Activated CD4-positive, alpha-beta memory T cell treated with anti-CD3 and anti-CD28 coated beads for 36 hours (primary cell): ENCODE data around the gene KAZN. TPM values are rescaled to one million over a fixed set of nuclear protein-coding genes. Genes with fewer than 3 reads are reported as not detected.

Experiments used
- CTCF ChIA-PET: fragments of 350-600 bp; sonication (Branson Sonifier 250); formaldehyde crosslinking; loops from one replicate; lab custom pipeline; 2021; ENCODE audit warnings: antibody characterized with exemption, inconsistent platforms; lab: Charles Lee
- POLR2A ChIA-PET: fragments of 350-600 bp; sonication (Branson Sonifier 250); formaldehyde crosslinking; loops from one replicate; lab custom pipeline; 2021; ENCODE audit warnings: antibody characterized with exemption; lab: Charles Lee
- DNase-seq: peaks from one replicate; pipeline ENCODE4 v3.0.0-alpha.2; 2020
- H3K27ac Mint-ChIP-seq: one replicate; pipeline ENCODE4 v1.8.0; 2021; ENCODE audit warnings: mixed read lengths
- H3K27me3 Mint-ChIP-seq: one replicate; pipeline ENCODE4 v1.8.0; 2021; ENCODE audit warnings: mixed read lengths
- H3K36me3 Mint-ChIP-seq: one replicate; pipeline ENCODE4 v1.8.0; 2021; ENCODE audit warnings: mixed read lengths
- H3K4me1 Mint-ChIP-seq: one replicate; pipeline ENCODE4 v1.8.0; 2021; ENCODE audit warnings: low read depth, mixed read lengths
- H3K4me3 Mint-ChIP-seq: one replicate; pipeline ENCODE4 v1.8.0; 2021; ENCODE audit warnings: mild to moderate bottlenecking, mixed read lengths
- H3K9me3 Mint-ChIP-seq: one replicate; pipeline ENCODE4 v1.8.0; 2021; ENCODE audit warnings: mixed read lengths
- intact Hi-C: fragments of 100-400 bp; cut with micrococcal nuclease; formaldehyde crosslinking; loops from one replicate; pipeline ENCODE4 v1.15.1; 2023
- total RNA-seq, 2 experiments: library from RNA; stranded (reverse); gene quantifications; one replicate each; pipeline ENCODE4 v1.2.3, GENCODE V29; 2021

Gene KAZN
- total RNA-seq, 2 experiments from 2014 or later = 0.31 to 0.33 TPM

DNA sequence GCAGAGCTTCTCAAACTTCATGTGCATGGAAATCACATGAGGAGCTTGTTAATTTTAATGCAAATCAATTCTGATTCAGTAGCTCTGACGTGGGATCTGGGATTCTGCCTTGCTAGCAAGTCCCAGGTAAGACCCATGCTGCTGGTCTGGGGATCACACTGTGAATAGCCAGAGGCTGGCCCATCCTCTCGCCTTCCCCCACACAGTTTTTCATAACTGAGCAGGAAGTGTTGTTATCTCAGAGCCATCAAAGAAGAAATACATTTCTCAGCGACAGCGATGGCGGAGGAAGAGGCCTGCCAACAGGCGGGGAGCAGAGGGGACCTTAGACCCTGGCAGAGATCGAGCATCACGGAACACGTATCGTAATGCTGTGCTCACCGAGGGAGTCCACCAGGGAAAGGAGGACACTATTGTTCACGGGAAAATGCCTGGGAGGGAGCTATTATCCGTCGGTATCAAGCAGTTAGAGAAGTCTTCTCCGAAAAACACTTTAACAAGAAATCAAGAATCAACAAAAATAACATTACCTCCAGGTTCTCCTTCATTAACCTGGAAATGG is 286.2 kb downstream of the KAZN start:
- intact Hi-C loops = no loop called here
- Mint-ChIP-seq H3K27me3 (peaks cover 2% of the 10 kb centered on the region), H3K27ac (no peak overlapping the region), H3K36me3 (no peaks in the 10 kb centered on the region), H3K4me1 (no peaks in the 10 kb centered on the region), H3K9me3 (no peaks in the 10 kb centered on the region), H3K4me3 (no peak overlapping the region)
- ChIA-PET POLR2A (no interaction called here), CTCF (no interaction called here)
- no peak for DNase-seq

DNA sequence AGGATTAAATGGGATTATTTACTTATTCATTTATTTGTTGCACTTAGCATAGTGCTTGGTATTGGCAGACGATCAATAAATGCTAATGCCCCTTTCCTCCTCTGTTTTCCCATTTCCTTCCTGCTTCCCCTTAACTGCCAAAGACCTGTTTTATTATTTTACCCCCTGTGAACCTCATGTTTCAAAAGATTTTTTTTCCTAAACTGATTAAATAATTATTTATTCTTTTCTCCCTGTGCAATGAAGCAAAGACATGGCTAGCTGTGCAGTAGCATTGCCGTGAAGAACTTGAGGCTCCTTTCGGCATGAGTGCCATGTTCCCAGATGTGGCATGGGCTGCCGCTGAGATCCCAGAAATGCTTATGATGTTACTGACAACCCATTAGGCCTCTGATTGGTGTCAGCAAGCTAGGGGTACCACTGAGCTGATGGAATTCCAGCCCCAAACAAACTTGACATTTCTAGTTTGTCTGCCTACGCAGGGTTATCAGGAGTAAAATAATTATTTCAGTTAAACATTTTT is 288.6 kb downstream of the KAZN start:
- Mint-ChIP-seq H3K36me3 (no peaks in the 10 kb centered on the region), H3K4me3 (no peak overlapping the region), H3K27ac (no peak overlapping the region), H3K27me3 (peaks cover 2% of the 10 kb centered on the region), H3K9me3 (no peaks in the 10 kb centered on the region), H3K4me1 (no peaks in the 10 kb centered on the region)
- ChIA-PET POLR2A (no interaction called here), CTCF (no interaction called here)
- DNase-seq = no peak
- intact Hi-C loops = no loop called here

DNA sequence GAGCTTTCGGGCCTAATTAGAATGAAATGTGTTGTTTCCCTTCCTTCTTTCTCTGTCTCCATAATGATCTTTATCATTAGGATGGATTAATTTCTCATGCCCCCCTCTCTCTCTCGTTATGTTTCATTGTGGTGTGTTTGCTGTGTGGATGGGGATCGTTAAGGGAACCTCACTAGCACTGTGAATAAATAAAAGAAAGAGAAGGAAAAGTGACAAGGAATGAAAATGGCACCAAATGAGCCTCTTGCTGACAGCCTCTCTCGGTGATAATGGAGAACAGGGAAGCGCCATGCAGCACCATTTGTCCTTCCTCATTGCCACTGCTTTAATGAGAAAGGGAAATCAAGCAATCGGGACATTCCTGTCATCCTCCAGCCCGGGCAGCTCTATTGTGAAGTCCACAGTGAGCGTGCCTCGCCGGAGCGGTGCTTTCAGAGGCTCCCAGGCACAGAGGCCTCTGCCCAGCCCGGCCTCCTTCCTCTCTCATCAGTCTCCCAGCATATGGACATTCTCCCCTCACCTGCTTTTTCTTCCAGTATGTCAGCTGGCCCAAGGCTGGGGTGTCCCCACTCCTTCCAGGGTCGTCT is 289.4 kb downstream of the KAZN start:
- no peaks in the 10 kb centered on the region for H3K36me3 Mint-ChIP-seq
- H3K4me1 Mint-ChIP-seq = no peaks in the 10 kb centered on the region
- no peak overlapping the region for H3K27ac Mint-ChIP-seq
- DNase-seq = no peak
- peaks cover 4% of the 10 kb centered on the region for H3K27me3 Mint-ChIP-seq
- CTCF ChIA-PET = no interaction called here
- H3K4me3 Mint-ChIP-seq = no peak overlapping the region
- POLR2A ChIA-PET = no interaction called here
- intact Hi-C loops = no loop called here
- no peaks in the 10 kb centered on the region for H3K9me3 Mint-ChIP-seq

DNA sequence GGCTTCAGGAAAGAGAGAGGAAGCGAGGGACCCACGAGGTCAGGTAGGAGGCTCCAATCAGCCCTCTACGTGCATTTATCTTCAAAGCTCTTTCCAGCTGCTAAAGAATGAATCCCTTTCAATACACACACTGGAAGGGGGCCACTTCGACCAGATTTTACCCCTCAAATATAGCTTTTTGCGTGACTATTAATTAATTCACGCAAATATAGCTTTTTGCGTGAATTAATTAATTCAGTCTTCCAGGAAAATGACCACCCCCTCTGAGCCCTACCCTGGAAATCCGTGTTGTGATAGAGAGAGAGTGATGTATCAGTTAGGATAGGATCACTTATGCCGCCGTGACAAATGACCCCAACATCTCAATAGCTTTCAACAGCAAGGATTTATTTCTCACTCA is 289.9 kb downstream of the KAZN start:
- intact Hi-C loops = no loop called here
- no peak overlapping the region for H3K4me3 Mint-ChIP-seq
- no peaks in the 10 kb centered on the region for H3K4me1 Mint-ChIP-seq
- ChIA-PET CTCF (no interaction called here), POLR2A (no interaction called here)
- peaks cover 4% of the 10 kb centered on the region for H3K27me3 Mint-ChIP-seq
- H3K27ac Mint-ChIP-seq = no peak overlapping the region
- H3K9me3 Mint-ChIP-seq = no peaks in the 10 kb centered on the region
- DNase-seq = no peak
- no peaks in the 10 kb centered on the region for H3K36me3 Mint-ChIP-seq

DNA sequence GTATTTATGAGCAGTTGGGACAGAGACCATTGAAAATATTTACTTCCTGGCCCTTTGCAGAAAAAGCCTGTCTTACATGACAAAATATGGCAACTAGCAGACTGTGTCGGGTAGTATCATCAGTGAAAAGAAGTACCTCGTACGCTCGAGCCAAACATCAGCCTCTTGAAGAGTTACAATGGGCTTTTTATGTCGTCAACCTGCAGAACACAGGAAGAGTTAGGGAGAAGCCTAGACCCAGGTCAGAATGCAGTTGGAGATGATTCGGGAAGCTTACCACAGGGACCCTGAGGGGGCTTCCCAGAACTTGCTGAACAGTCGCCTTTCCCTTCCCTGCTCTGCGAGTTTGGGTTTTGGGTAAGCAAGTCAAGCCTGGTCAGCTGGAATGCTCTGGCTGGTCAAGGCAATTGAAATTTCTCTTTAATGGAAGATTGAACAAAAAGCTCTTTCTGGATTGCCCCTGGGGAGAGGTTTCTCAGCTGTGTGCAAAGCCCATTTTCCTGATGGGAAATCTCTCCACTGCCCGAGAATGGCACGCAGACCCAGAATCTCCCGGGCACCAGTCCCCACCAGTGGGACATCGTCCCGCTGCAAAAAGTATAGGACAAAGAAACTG is 291.4 kb downstream of the KAZN start:
- no peak overlapping the region for H3K4me3 Mint-ChIP-seq
- ChIA-PET POLR2A (no interaction called here), CTCF (no interaction called here)
- H3K27me3 Mint-ChIP-seq = peaks cover 4% of the 10 kb centered on the region
- no peaks in the 10 kb centered on the region for H3K36me3 Mint-ChIP-seq
- no peak for DNase-seq
- no peak overlapping the region for H3K27ac Mint-ChIP-seq
- intact Hi-C loops = no loop called here
- no peaks in the 10 kb centered on the region for H3K9me3 Mint-ChIP-seq
- no peaks in the 10 kb centered on the region for H3K4me1 Mint-ChIP-seq

DNA sequence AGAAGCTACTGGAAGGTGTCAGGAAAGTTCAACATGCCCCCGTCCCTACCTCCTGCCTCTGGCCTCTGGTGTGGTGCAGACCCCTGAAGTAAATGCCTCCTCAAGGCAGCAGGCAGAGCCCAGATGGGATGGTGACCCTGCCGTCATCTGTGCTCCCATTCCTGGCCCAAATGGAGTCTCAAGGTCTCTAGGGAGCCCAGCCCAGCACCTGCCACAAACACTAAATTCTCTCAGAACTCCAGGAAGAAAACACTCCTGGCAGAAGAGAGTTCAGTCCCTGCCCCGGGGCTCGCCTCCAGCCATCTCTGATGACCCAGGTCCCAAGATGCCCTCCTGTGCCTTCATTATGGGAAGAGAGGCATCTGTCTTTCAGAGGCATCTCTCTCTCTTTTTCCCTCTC is 293.5 kb downstream of the KAZN start:
- intact Hi-C loops = no loop called here

GRCh38 chr1:14894811-14895560 is 296.5 kb downstream of the KAZN start:
- no peak overlapping the region for H3K27ac Mint-ChIP-seq
- ChIA-PET CTCF (no interaction called here), POLR2A (no interaction called here)
- H3K27me3 Mint-ChIP-seq = peaks cover 11% of the 10 kb centered on the region
- H3K36me3 Mint-ChIP-seq = no peaks in the 10 kb centered on the region
- intact Hi-C loops = no loop called here
- DNase-seq = no peak
- H3K4me3 Mint-ChIP-seq = no peak overlapping the region
- H3K4me1 Mint-ChIP-seq = no peaks in the 10 kb centered on the region
- H3K9me3 Mint-ChIP-seq = no peaks in the 10 kb centered on the region

More for the DNA sequence above, 293.5 kb downstream of the KAZN start:
- no peaks in the 10 kb centered on the region for H3K9me3 Mint-ChIP-seq
- H3K4me1 Mint-ChIP-seq = no peaks in the 10 kb centered on the region
- H3K36me3 Mint-ChIP-seq = no peaks in the 10 kb centered on the region
- CTCF ChIA-PET = no interaction called here
- POLR2A ChIA-PET = no interaction called here
- H3K27me3 Mint-ChIP-seq = peaks cover 5% of the 10 kb centered on the region
- H3K4me3 Mint-ChIP-seq = no peak overlapping the region
- no peak for DNase-seq
- no peak overlapping the region for H3K27ac Mint-ChIP-seq

- no peak overlapping the region for H3K27ac Mint-ChIP-seq
- POLR2A ChIA-PET = no interaction called here
- no peak for DNase-seq
- peaks cover 11% of the 10 kb centered on the region for H3K27me3 Mint-ChIP-seq
- H3K9me3 Mint-ChIP-seq = no peaks in the 10 kb centered on the region
- intact Hi-C loops = no loop called here
- no peaks in the 10 kb centered on the region for H3K36me3 Mint-ChIP-seq
- no peaks in the 10 kb centered on the region for H3K4me1 Mint-ChIP-seq
- CTCF ChIA-PET = no interaction called here
- H3K4me3 Mint-ChIP-seq = no peak overlapping the region
Measured at GRCh38 chr1:14895727-14896126, 297.2 kb downstream of the KAZN start.

DNA sequence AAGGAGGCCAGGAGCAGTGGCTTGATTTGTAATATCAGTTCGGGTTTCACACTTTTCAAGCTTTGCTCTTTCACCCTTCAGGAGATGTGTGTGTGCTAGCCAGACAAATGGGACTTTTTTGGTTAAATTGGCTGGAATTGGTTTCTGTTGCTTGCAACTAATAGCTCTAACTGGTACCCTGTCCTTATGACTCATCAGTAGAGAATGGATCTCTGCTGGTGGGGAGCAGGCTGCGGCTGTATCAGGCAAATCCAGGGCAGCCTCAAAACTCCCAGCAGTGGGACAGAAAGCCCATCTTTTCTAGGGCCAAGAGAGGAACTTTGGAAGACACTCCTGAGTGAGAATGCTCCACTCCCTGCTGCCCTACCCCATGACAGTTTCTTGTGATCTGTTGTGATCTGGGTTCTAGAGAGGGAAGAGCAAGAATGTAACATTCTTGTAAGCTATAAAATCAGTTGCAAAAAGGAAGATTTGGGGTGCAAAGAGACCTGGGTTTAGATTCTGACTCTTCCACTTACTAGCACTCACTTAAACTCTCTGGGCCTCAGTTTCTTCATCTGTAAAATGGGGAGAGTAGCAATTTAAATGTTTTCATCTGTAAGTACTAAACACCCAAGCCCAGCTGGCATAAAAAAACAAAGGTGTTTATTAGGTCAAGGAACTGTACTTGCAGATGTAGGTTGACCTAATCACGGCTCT is 298.0 kb downstream of the KAZN start:
- H3K27ac Mint-ChIP-seq = no peak overlapping the region
- H3K36me3 Mint-ChIP-seq = no peaks in the 10 kb centered on the region
- DNase-seq = no peak
- H3K9me3 Mint-ChIP-seq = no peaks in the 10 kb centered on the region
- intact Hi-C loops = no loop called here
- H3K4me3 Mint-ChIP-seq = no peak overlapping the region
- H3K4me1 Mint-ChIP-seq = no peaks in the 10 kb centered on the region
- peaks cover 11% of the 10 kb centered on the region for H3K27me3 Mint-ChIP-seq
- ChIA-PET POLR2A (no interaction called here), CTCF (no interaction called here)

DNA sequence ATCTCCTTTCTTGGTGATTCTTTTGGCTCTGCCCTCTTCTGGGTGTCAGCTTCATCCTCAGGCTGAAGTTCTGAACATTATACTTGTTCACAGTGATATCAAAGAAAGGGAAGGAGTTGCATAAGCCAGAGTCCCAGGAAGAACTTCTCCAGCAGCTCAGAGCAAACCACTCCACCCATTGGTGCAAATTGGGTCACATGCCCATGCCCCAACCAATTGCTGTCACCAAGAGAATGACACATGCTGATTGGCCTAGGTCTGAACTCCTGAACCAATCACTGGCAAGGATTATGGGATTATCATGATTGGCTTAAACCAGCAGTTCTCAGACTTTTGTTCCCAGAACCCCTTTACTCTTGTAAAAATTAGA is 298.6 kb downstream of the KAZN start:
- Mint-ChIP-seq H3K27me3 (peaks cover 11% of the 10 kb centered on the region), H3K27ac (no peak overlapping the region), H3K36me3 (no peaks in the 10 kb centered on the region), H3K4me3 (no peak overlapping the region), H3K9me3 (no peaks in the 10 kb centered on the region), H3K4me1 (no peaks in the 10 kb centered on the region)
- intact Hi-C loops = no loop called here
- POLR2A ChIA-PET = no interaction called here
- CTCF ChIA-PET = no interaction called here
- DNase-seq = no peak

- CTCF ChIA-PET = no interaction called here
- intact Hi-C loops = no loop called here
- no peak overlapping the region for H3K4me3 Mint-ChIP-seq
- peaks cover 11% of the 10 kb centered on the region for H3K27me3 Mint-ChIP-seq
- no peaks in the 10 kb centered on the region for H3K4me1 Mint-ChIP-seq
- H3K9me3 Mint-ChIP-seq = no peaks in the 10 kb centered on the region
- H3K27ac Mint-ChIP-seq = no peak overlapping the region
- DNase-seq = no peak
- POLR2A ChIA-PET = no interaction called here
- no peaks in the 10 kb centered on the region for H3K36me3 Mint-ChIP-seq
Measured at GRCh38 chr1:14897547-14897946, 299.1 kb downstream of the KAZN start.

DNA sequence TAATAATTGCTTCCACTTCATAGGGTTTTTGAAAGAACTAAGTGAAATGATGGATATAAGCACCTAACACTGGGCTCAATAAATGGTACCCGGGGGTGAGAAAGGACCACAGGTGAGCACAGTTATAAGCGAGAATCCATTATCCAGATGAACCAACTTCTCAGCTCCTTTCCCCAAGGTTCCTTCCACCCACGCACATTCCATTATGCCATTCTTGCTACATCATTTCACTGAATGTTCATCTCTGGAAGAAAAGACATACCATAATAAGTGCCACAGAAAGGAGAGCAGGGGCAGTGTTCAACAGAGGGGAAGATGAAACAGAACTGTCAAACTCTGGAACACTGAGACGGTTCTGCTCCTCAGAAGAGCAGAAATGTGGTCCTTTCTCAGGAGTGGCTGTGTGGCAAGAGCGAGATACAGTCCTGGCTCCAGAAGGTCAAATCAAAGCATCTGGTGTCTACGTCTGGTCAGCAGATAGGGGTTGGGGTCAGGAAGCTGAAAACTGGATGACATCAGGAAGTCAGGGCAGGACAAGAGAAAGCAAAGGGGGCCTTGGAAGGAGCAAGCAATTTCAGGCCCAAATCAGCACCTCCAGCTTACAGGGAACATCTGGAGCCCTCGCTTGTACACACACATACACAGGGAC is 299.6 kb downstream of the KAZN start:
- no peaks in the 10 kb centered on the region for H3K4me1 Mint-ChIP-seq
- no peak overlapping the region for H3K27ac Mint-ChIP-seq
- peaks cover 7% of the 10 kb centered on the region for H3K27me3 Mint-ChIP-seq
- POLR2A ChIA-PET = no interaction called here
- H3K36me3 Mint-ChIP-seq = no peaks in the 10 kb centered on the region
- no peak overlapping the region for H3K4me3 Mint-ChIP-seq
- no peaks in the 10 kb centered on the region for H3K9me3 Mint-ChIP-seq
- intact Hi-C loops = no loop called here
- no peak for DNase-seq
- CTCF ChIA-PET = interaction anchor here (0.8 kb wide), 1 partner anchor 130 kb away, joined by 3 read pairs; no protein-coding TSS in a partner anchor
